K562 (cell line): Measurements from ENCODE around the gene ATRAID. TPM values are rescaled to one million over a fixed set of nuclear protein-coding genes. Genes with fewer than 3 reads are reported as not detected.

Source experiments
- ATAC-seq: fragments of 200-7000 bp; cut with Tn5 transposase; 3 replicates; pipeline ENCODE4 v1.9.1; 2020; ENCODE audit warnings: moderate library complexity
- BruUV-seq: library from RNA; stranded (reverse); fragments of 400-500 nt; replicated peaks from 2 replicates; lab custom pipeline; 2021; lab: Mats Ljungman, UMichigan
- CTCF ChIA-PET: fragments of 300-600 bp; formaldehyde crosslinking; extraction: SDS; loops from one replicate; lab custom pipeline; 2021; ENCODE audit warnings: low intra/inter-chr PET ratio; lab: Yijun Ruan, JAX
- POLR2A ChIA-PET: fragments of 300-600, 350-650 bp; sonication (Branson Sonifier 250); formaldehyde crosslinking; extraction: SDS; loops from one replicate; lab custom pipeline; 2021; ENCODE audit warnings: antibody characterized with exemption, inconsistent platforms; lab: Yijun Ruan, JAX
- DNase-seq, 4 experiments: peaks; one replicate each; pipeline versions ENCODE4 v3.0.0 to v3.0.0-alpha.2; 2011 to 2018; ENCODE audit warnings: low spot score in 3 of 4, mixed read lengths in 3 of 4; ENCODE audit errors: extremely low read depth in 1 of 4
- FAIRE-seq: peaks from 2 replicates; lab custom pipeline; 2011; peaks lifted over from hg19 to GRCh38; lab: Jason Lieb, UNC
- H2AFZ ChIP-seq: 2 replicates; pipeline ENCODE4 v1.6.0; 2011; ENCODE audit warnings: low read depth, low read length, control low read depth, inconsistent platforms
- H3K27ac ChIP-seq: fragments of 200-600 bp; 3 replicates; pipeline ENCODE4 v1.8.0; 2011; ENCODE audit warnings: low read depth, mild to moderate bottlenecking, control low read depth, inconsistent platforms, low read length, moderate library complexity, mixed read lengths; ENCODE audit errors: extremely low read depth
- H3K27me3 ChIP-seq, 2 experiments: fragments of 300-600 bp in 1 of 2; 2 replicates in 1 of 2; 3 replicates in 1 of 2; pipeline versions ENCODE4 v1.6.0 to v1.8.0; 2011; ENCODE audit warnings: inconsistent platforms in 2 of 2, low read length in 2 of 2, mild to moderate bottlenecking in 1 of 2, mixed read lengths in 1 of 2, moderate library complexity in 1 of 2; ENCODE audit not compliant: control insufficient read depth in 2 of 2, insufficient read depth in 2 of 2
- H3K36me3 ChIP-seq: fragments of 300-600 bp; 3 replicates; pipeline ENCODE4 v1.8.0; 2011; ENCODE audit warnings: mild to moderate bottlenecking, low read length, inconsistent platforms; ENCODE audit not compliant: control insufficient read depth, insufficient read depth
- H3K4me1 ChIP-seq, 2 experiments: fragments of 200-600 bp in 1 of 2; replicated peaks in 1 of 2; 2 replicates in 1 of 2; 3 replicates in 1 of 2; pipeline versions ENCODE4 v1.5.1 to v1.8.0; 2011; ENCODE audit warnings: inconsistent platforms in 2 of 2, low read length in 2 of 2, mild to moderate bottlenecking in 1 of 2, mixed read lengths in 1 of 2, moderate library complexity in 1 of 2; ENCODE audit not compliant: control insufficient read depth in 2 of 2, insufficient read depth in 2 of 2
- H3K4me2 ChIP-seq: 2 replicates; pipeline ENCODE4 v1.6.1; 2011; ENCODE audit warnings: low read length, control low read depth, inconsistent platforms, mixed read lengths; ENCODE audit not compliant: insufficient read depth
- H3K4me3 ChIP-seq: fragments of 200-600 bp; sonication (generic), shearing (Covaris generic); 2 replicates; pipeline ENCODE4 v1.5.1; 2016; ENCODE audit warnings: control low read depth, inconsistent platforms
- H3K79me2 ChIP-seq: fragments of 200-600 bp; 3 replicates; pipeline ENCODE4 v1.8.0; 2011; ENCODE audit warnings: low read length, inconsistent platforms; ENCODE audit not compliant: control insufficient read depth, insufficient read depth
- H3K9ac ChIP-seq, 2 experiments: 2 replicates each; pipeline versions ENCODE4 v1.6.0 to v1.6.1; 2011; ENCODE audit warnings: low read depth in 2 of 2, low read length in 2 of 2, control low read depth in 1 of 2, inconsistent platforms in 1 of 2, mild to moderate bottlenecking in 1 of 2, mixed read lengths in 1 of 2; ENCODE audit not compliant: insufficient read depth in 1 of 2
- H3K9me1 ChIP-seq: one replicate; pipeline ENCODE4 v1.6.0; 2011; ENCODE audit warnings: inconsistent platforms, mild to moderate bottlenecking, low read length, moderate library complexity; ENCODE audit not compliant: control insufficient read depth, insufficient read depth
- H3K9me3 ChIP-seq: replicated peaks from 2 replicates; pipeline ENCODE4 v1.5.1; 2011; ENCODE audit warnings: low read depth, low read length, inconsistent platforms; ENCODE audit not compliant: control insufficient read depth, insufficient read depth
- H4K20me1 ChIP-seq: replicated peaks from 2 replicates; pipeline ENCODE4 v1.6.1; 2011; ENCODE audit warnings: low read length, inconsistent platforms, mixed read lengths; ENCODE audit not compliant: control insufficient read depth, insufficient read depth
- CAMTA2 ChIP-seq: fragments of 250-450 bp; sonication (Bioruptor Pico); conservative IDR thresholded peaks from 2 replicates; pipeline ENCODE4 v1.5.1; 2022
- DNMT1 ChIP-seq: fragments of 450-650 bp; IDR thresholded peaks from 2 replicates; pipeline ENCODE4 v1.6.1; 2016; ENCODE audit warnings: antibody characterized with exemption, mild to moderate bottlenecking
- HMG20A ChIP-seq: fragments of 450-650 bp; formaldehyde crosslinking; conservative IDR thresholded peaks from 2 replicates; pipeline ENCODE4 v1.4.0; 2020; ENCODE audit warnings: mild to moderate bottlenecking, mixed read lengths
- MTF1 ChIP-seq: fragments of 250-450 bp; sonication (Bioruptor Pico); IDR thresholded peaks from 2 replicates; pipeline ENCODE4 v1.9.0; 2021; ENCODE audit warnings: moderate library complexity, mild to moderate bottlenecking, inconsistent platforms, borderline replicate concordance
- NEUROD1 ChIP-seq: fragments of 150-350 bp; IDR thresholded peaks from 2 replicates; pipeline ENCODE4 v1.6.1; 2014; ENCODE audit warnings: borderline replicate concordance, low read length, low read depth; ENCODE audit not compliant: partially characterized antibody
- STAG1 ChIP-seq: sonication (generic); formaldehyde crosslinking; IDR thresholded peaks from 2 replicates; pipeline ENCODE4 v1.5.0; 2020; ENCODE audit warnings: missing genetic modification reagents, borderline replicate concordance
- TAF15 ChIP-seq: fragments of 200-400 bp; formaldehyde crosslinking; IDR thresholded peaks from 2 replicates; pipeline ENCODE4 v1.6.1; 2017; ENCODE audit warnings: mild to moderate bottlenecking, low read depth, low read length, moderate library complexity
- U2AF2 ChIP-seq: fragments of 200-400 bp; formaldehyde crosslinking; optimal IDR thresholded peaks from 2 replicates; pipeline ENCODE3; 2017; ENCODE audit warnings: low read depth, mild to moderate bottlenecking, low read length
- ZC3H8 ChIP-seq: fragments of 450-650 bp; IDR thresholded peaks from 2 replicates; pipeline ENCODE4 v1.6.1; 2017
- ZFP1 ChIP-seq: fragments of 450-650 bp; formaldehyde crosslinking; IDR thresholded peaks from 2 replicates; pipeline ENCODE4 v1.4.0; 2020; ENCODE audit warnings: mild to moderate bottlenecking, mixed read lengths
- WGBS: fragments of 100-300 bp; shearing (Covaris generic); methylation state at CpG from one replicate; pipeline ENCODE4 v1.1.6; 2016; ENCODE audit warnings: low coverage, mixed read lengths; ENCODE audit not compliant: insufficient coverage; ENCODE audit errors: missing lambda C conversion rate; 5-methylcytosine and 5-hydroxymethylcytosine counted together
- in situ Hi-C: fragments of 300-500 bp; cut with MboI; formaldehyde crosslinking; loops from 4 replicates; pipeline ENCODE4 v1.15.0; 2018; ENCODE audit warnings: inconsistent platforms, mixed read lengths
- intact Hi-C: fragments of 100-400 bp; cut with micrococcal nuclease; formaldehyde crosslinking; loops from 2 replicates; pipeline ENCODE4 v1.14.2; 2022
- polyA plus RNA-seq, 8 experiments: library from polyadenylated mRNA; depleted of rRNA in 4 of 8; stranded (reverse) in 5 of 8; unstranded in 3 of 8; fragments of >200 nt; fragmentation: Nextera tagmentation in 2 of 8; fragmentation: Illumina TruSeq in 1 of 8; extraction: Ambion mirVana in 2 of 8; extraction: Trizol in 1 of 8; gene quantifications; 2 replicates each; pipeline versions ENCODE4 v1.2.1 to v1.2.3, GENCODE V29; 2011 to 2014; ENCODE audit warnings: inconsistent platforms in 1 of 8, missing spikeins in 1 of 8
- total RNA-seq, 7 experiments: library from RNA; depleted of rRNA in 6 of 7; stranded (reverse); fragments of >200 nt in 6 of 7; fragmentation: Illumina TruSeq in 2 of 7; extraction: Trizol in 2 of 7; gene quantifications; 2 replicates each; pipeline versions ENCODE4 v1.2.1 to v1.2.3, GENCODE V29; 2011 to 2021; ENCODE audit warnings: low replicate concordance in 1 of 7
- TF ChIP-seq, protein P1 (sequence below): sonication (generic); formaldehyde crosslinking; IDR thresholded peaks from 2 replicates; pipeline ENCODE4 v1.8.0; 2023; ENCODE audit warnings: mild to moderate bottlenecking, missing genetic modification reagents
- TF ChIP-seq, protein P2 (sequence below): sonication (generic); formaldehyde crosslinking; IDR thresholded peaks from 2 replicates; pipeline ENCODE4 v1.9.0; 2022; ENCODE audit warnings: mild to moderate bottlenecking, missing genetic modification reagents

ATRAID gene
- total and polyA plus RNA-seq, 9 of the 15 experiments (the other 6 are each of a cell fraction or from before 2014, with no cell fraction given), result 70.2 to 187 (median 108) TPM

DNA sequence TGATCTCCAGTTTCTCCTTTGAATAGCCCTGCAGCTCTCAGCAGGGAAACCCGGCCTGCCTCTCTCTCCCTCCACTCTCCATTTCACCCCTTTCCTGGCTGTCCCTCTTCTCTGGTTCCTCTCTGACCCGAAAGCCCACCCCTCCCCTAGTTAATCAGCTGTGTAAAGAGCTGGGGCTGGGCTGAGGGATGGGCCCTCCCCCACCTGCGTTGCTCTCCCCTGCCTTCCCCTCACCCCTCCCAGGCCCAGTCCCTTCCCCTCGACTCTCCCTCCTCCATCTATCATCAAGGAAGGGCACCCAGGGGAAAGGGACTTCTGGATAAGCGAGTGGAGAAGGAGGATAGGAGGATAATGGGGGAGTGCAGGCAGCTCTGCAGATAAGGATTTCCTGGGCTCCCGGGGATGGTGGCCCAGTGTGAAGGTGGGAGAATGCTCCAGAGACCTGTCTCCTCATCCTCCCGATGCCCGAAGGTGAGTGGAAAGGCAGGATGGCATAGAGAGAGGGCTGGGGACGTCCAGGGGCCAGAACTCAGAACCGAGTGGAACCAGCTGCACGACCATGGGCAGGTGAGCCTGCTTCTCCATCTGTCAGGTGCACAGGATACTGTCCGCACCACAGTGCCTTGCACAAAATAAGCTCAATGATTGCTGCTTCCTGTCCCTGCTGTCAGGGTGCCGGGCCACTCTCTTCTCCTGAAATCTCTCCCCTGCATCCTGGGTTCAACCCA lies 39.0 kb downstream of the ATRAID start (continued):
- TF ChIP-seq ZFP1 (CRISPR knock-in tag), result no peak

DNA sequence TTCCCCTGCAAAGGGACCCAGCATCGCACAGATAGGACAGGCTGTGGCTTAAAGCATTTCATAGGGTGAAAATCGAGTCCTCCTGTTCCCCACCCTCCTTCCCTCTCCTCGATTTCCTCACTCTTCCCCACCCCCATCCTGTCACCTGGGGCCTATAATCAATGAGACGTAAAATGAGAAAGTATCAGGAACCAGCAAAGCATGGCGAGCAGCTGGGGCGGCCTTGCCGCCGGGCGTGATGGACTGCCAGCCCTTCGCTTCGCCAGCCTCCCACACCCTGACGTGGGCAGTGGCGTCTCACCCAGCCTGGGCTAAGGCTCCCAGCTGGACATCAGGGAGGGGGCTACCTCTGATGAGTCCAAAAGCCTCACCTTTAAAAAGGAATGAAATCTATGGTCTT lies 39.9 kb downstream of the ATRAID start:
- intact Hi-C loops (no loop called here), in situ Hi-C loops (no loop called here)
- no peak overlapping the region for H2AFZ ChIP-seq
- ATAC-seq (no peak), DNase-seq (no peak), FAIRE-seq (no peak)
- no peak overlapping the region for H3K27ac ChIP-seq
- CTCF ChIA-PET, result interaction anchor here (0.9 kb wide), 1 partner anchor 51 kb away, joined by 7 read pairs; no protein-coding TSS in a partner anchor
- no peaks in the 10 kb centered on the region for H3K9me1 ChIP-seq
- H3K79me2 ChIP-seq, result no peaks in the 10 kb centered on the region
- H3K27me3 ChIP-seq, result peaks cover 0 to 6% of the 10 kb centered on the region in 2 experiments; a peak in 1 of 5 replicates
- H3K36me3 ChIP-seq, result no peaks in the 10 kb centered on the region
- peaks cover 15 to 30% of the 10 kb centered on the region in 2 experiments for H3K4me1 ChIP-seq
- no peak for TF ChIP-seq U2AF2
- no peak for TF ChIP-seq NEUROD1
- TF ChIP-seq HMG20A (CRISPR knock-in tag), result no peak
- TF ChIP-seq TAF15, result no peak
- TF ChIP-seq, protein P1, sequence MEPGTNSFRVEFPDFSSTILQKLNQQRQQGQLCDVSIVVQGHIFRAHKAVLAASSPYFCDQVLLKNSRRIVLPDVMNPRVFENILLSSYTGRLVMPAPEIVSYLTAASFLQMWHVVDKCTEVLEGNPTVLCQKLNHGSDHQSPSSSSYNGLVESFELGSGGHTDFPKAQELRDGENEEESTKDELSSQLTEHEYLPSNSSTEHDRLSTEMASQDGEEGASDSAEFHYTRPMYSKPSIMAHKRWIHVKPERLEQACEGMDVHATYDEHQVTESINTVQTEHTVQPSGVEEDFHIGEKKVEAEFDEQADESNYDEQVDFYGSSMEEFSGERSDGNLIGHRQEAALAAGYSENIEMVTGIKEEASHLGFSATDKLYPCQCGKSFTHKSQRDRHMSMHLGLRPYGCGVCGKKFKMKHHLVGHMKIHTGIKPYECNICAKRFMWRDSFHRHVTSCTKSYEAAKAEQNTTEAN (CRISPR knock-in tag), result no peak
- TF ChIP-seq MTF1 (CRISPR knock-in tag), result no peak
- TF ChIP-seq STAG1, result no peak
- no peak for TF ChIP-seq ZC3H8
- TF ChIP-seq DNMT1, result no peak
- TF ChIP-seq CAMTA2, result no peak
- TF ChIP-seq, protein P2, sequence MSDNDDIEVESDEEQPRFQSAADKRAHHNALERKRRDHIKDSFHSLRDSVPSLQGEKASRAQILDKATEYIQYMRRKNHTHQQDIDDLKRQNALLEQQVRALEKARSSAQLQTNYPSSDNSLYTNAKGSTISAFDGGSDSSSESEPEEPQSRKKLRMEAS (CRISPR knock-in tag), result no peak
- BruUV-seq, result no TSS peak
- H3K4me3 ChIP-seq, result no peak overlapping the region
- no peaks in the 10 kb centered on the region for H3K9me3 ChIP-seq
- POLR2A ChIA-PET, result interaction anchor here (0.6 to 1.0 kb wide), 2 partner anchors 16 to 534 kb away, joined by 3 read pairs; no protein-coding TSS in a partner anchor
- no peaks in the 10 kb centered on the region; the same call in 1 of the 2 replicates for H4K20me1 ChIP-seq
- whole genome bisulfite sequencing, result 63% methylated on average over 10 of the region's 13 CpGs
- H3K4me2 ChIP-seq, result no peak overlapping the region
- H3K9ac ChIP-seq, result no peak overlapping the region
